K562 (cell line): ENCODE results near the gene PNMA3. TPM values are rescaled to one million over a fixed set of nuclear protein-coding genes. Genes with fewer than 3 reads are reported as not detected.

ENCODE experiments used
- ARID2 ChIP-seq: fragments of 450-650 bp; IDR thresholded peaks from 2 replicates; pipeline ENCODE4 v1.6.1; 2017; ENCODE audit warnings: antibody characterized with exemption, mild to moderate bottlenecking
- EP300 ChIP-seq: IDR thresholded peaks from 2 replicates; pipeline ENCODE4 v1.6.1; 2012; ENCODE audit warnings: low read length, improper control_type of control experiment
- NONO ChIP-seq, 2 experiments: fragments of 200-400 bp in 1 of 2; fragments of 450-650 bp in 1 of 2; formaldehyde crosslinking in 1 of 2; IDR thresholded peaks; 2 replicates each; pipeline ENCODE4 v1.6.1; 2017; ENCODE audit warnings: low read depth in 2 of 2, mild to moderate bottlenecking in 2 of 2, moderate library complexity in 2 of 2, low read length in 1 of 2
- POLR2AphosphoS2 ChIP-seq: IDR thresholded peaks from 2 replicates; pipeline ENCODE4 v1.6.1; 2012; ENCODE audit warnings: low read length, improper control_type of control experiment
- RBBP5 ChIP-seq: fragments of 200-600 bp; sonication (generic); IDR thresholded peaks from 2 replicates; pipeline ENCODE4 v1.6.1; 2012; ENCODE audit warnings: borderline replicate concordance, mild to moderate bottlenecking, low read length, control low read depth, inconsistent platforms; ENCODE audit not compliant: insufficient read depth, poor library complexity, severe bottlenecking
- RCOR1 ChIP-seq, 2 experiments: IDR thresholded peaks; 2 replicates each; pipeline ENCODE4 v1.6.1; 2012; ENCODE audit warnings: low read depth in 2 of 2, low read length in 2 of 2, borderline replicate concordance in 1 of 2, improper control_type of control experiment in 1 of 2
- SMARCE1 ChIP-seq: fragments of 450-650 bp; IDR thresholded peaks from 2 replicates; pipeline ENCODE4 v1.7.1; 2016; ENCODE audit warnings: mild to moderate bottlenecking
- TBL1XR1 ChIP-seq, 2 experiments: IDR thresholded peaks; 2 replicates each; pipeline ENCODE4 v1.6.1; 2012; ENCODE audit warnings: improper control_type of control experiment in 2 of 2, low read length in 2 of 2, mild to moderate bottlenecking in 1 of 2
- ZNF24 ChIP-seq: fragments of 450-650 bp; IDR thresholded peaks from 2 replicates; pipeline ENCODE4 v1.6.1; 2016
- polyA plus RNA-seq, 8 experiments: library from polyadenylated mRNA; depleted of rRNA in 4 of 8; stranded (reverse) in 5 of 8; unstranded in 3 of 8; fragments of >200 nt; fragmentation: Nextera tagmentation in 2 of 8; fragmentation: Illumina TruSeq in 1 of 8; extraction: Ambion mirVana in 2 of 8; extraction: Trizol in 1 of 8; gene quantifications; 2 replicates each; pipeline versions ENCODE4 v1.2.1 to v1.2.3, GENCODE V29; 2011 to 2014; ENCODE audit warnings: inconsistent platforms in 1 of 8, missing spikeins in 1 of 8
- total RNA-seq, 7 experiments: library from RNA; depleted of rRNA in 6 of 7; stranded (reverse); fragments of >200 nt in 6 of 7; fragmentation: Illumina TruSeq in 2 of 7; extraction: Trizol in 2 of 7; gene quantifications; 2 replicates each; pipeline versions ENCODE4 v1.2.1 to v1.2.3, GENCODE V29; 2011 to 2021; ENCODE audit warnings: low replicate concordance in 1 of 7
- TF ChIP-seq, protein P1 (sequence below): fragments of 450-650 bp; IDR thresholded peaks from 2 replicates; pipeline ENCODE4 v1.6.1; 2017; ENCODE audit warnings: antibody characterized with exemption, mild to moderate bottlenecking
- TF ChIP-seq, protein P2 (sequence below): sonication (generic); formaldehyde crosslinking; IDR thresholded peaks from 2 replicates; pipeline ENCODE4 v1.8.0; 2023; ENCODE audit warnings: mild to moderate bottlenecking, missing genetic modification reagents
- TF ChIP-seq, protein P3 (sequence below): fragments of 250-450 bp; sonication (Bioruptor Pico); IDR thresholded peaks from 2 replicates; pipeline ENCODE4 v1.4.0; 2020; ENCODE audit warnings: mild to moderate bottlenecking, moderate library complexity
- TF ChIP-seq, protein P4 (sequence below): fragments of 450-650 bp; IDR thresholded peaks from 2 replicates; pipeline ENCODE4 v1.6.1; 2016; ENCODE audit warnings: missing biosample characterization, missing genetic modification characterization
- TF ChIP-seq, protein P5 (sequence below), 2 experiments: IDR thresholded peaks; 2 replicates each; pipeline ENCODE4 v1.6.1; 2012; ENCODE audit warnings: improper control_type of control experiment in 2 of 2, low read depth in 2 of 2, low read length in 2 of 2, borderline replicate concordance in 1 of 2

The PNMA3 gene
- total and polyA plus RNA-seq, 9 of the 15 experiments (the other 6 are each of a cell fraction or from before 2014, with no cell fraction given): 0.01 to 1.5 (median 0.95) TPM; not detected in 1

DNA sequence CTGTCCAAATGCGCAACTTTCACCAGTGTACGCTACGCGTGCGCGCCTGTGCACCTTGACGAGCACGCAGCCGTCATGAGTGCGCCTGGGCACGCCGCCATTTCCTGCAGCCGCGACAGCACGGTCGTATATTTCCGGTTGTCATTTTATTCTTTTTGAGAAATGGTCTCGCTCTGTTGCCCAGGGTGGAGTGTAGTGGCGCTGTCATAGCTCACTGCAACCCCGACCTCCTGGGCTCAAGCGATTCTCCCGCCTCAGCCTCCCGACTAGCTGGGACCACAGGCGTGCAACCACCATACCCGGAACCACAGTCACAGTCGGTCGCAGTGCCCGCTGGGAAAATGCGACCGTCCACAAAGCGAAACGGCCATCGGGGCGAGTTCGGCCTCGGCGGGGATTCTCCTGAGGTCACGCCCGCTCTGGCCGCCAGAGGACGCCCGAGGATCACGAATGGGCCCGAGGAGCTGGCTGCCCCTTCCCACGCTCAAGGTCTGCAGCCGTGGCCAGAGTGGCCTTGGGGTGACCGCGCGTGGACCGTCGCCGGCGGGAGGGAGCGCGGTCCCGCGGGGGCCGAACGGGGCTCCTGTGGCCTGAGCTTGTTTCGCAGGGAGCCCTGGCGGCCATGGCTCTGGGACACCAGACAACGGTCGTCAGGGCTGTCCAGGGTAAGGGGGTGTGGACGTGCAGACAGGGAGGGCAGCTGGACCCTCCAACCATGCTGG is 23.7 kb upstream of the PNMA3 start (continued):
- TF ChIP-seq, protein P1, sequence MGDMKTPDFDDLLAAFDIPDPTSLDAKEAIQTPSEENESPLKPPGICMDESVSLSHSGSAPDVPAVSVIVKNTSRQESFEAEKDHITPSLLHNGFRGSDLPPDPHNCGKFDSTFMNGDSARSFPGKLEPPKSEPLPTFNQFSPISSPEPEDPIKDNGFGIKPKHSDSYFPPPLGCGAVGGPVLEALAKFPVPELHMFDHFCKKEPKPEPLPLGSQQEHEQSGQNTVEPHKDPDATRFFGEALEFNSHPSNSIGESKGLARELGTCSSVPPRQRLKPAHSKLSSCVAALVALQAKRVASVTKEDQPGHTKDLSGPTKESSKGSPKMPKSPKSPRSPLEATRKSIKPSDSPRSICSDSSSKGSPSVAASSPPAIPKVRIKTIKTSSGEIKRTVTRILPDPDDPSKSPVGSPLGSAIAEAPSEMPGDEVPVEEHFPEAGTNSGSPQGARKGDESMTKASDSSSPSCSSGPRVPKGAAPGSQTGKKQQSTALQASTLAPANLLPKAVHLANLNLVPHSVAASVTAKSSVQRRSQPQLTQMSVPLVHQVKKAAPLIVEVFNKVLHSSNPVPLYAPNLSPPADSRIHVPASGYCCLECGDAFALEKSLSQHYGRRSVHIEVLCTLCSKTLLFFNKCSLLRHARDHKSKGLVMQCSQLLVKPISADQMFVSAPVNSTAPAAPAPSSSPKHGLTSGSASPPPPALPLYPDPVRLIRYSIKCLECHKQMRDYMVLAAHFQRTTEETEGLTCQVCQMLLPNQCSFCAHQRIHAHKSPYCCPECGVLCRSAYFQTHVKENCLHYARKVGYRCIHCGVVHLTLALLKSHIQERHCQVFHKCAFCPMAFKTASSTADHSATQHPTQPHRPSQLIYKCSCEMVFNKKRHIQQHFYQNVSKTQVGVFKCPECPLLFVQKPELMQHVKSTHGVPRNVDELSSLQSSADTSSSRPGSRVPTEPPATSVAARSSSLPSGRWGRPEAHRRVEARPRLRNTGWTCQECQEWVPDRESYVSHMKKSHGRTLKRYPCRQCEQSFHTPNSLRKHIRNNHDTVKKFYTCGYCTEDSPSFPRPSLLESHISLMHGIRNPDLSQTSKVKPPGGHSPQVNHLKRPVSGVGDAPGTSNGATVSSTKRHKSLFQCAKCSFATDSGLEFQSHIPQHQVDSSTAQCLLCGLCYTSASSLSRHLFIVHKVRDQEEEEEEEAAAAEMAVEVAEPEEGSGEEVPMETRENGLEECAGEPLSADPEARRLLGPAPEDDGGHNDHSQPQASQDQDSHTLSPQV: no peak
- TF ChIP-seq TBL1XR1 (IDR thresholded peaks at IDR 0.05; ENCODE audit: low read length in 2 of 2): no peak
- TF ChIP-seq, protein P2, sequence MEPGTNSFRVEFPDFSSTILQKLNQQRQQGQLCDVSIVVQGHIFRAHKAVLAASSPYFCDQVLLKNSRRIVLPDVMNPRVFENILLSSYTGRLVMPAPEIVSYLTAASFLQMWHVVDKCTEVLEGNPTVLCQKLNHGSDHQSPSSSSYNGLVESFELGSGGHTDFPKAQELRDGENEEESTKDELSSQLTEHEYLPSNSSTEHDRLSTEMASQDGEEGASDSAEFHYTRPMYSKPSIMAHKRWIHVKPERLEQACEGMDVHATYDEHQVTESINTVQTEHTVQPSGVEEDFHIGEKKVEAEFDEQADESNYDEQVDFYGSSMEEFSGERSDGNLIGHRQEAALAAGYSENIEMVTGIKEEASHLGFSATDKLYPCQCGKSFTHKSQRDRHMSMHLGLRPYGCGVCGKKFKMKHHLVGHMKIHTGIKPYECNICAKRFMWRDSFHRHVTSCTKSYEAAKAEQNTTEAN: no peak
- TF ChIP-seq, protein P3, sequence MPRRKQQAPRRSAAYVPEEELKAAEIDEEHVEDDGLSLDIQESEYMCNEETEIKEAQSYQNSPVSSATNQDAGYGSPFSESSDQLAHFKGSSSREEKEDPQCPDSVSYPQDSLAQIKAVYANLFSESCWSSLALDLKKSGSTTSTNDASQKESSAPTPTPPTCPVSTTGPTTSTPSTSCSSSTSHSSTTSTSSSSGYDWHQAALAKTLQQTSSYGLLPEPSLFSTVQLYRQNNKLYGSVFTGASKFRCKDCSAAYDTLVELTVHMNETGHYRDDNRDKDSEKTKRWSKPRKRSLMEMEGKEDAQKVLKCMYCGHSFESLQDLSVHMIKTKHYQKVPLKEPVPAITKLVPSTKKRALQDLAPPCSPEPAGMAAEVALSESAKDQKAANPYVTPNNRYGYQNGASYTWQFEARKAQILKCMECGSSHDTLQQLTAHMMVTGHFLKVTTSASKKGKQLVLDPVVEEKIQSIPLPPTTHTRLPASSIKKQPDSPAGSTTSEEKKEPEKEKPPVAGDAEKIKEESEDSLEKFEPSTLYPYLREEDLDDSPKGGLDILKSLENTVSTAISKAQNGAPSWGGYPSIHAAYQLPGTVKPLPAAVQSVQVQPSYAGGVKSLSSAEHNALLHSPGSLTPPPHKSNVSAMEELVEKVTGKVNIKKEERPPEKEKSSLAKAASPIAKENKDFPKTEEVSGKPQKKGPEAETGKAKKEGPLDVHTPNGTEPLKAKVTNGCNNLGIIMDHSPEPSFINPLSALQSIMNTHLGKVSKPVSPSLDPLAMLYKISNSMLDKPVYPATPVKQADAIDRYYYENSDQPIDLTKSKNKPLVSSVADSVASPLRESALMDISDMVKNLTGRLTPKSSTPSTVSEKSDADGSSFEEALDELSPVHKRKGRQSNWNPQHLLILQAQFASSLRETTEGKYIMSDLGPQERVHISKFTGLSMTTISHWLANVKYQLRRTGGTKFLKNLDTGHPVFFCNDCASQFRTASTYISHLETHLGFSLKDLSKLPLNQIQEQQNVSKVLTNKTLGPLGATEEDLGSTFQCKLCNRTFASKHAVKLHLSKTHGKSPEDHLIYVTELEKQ (CRISPR knock-in tag): no peak
- no peak for TF ChIP-seq POLR2AphosphoS2
- TF ChIP-seq, protein P4, sequence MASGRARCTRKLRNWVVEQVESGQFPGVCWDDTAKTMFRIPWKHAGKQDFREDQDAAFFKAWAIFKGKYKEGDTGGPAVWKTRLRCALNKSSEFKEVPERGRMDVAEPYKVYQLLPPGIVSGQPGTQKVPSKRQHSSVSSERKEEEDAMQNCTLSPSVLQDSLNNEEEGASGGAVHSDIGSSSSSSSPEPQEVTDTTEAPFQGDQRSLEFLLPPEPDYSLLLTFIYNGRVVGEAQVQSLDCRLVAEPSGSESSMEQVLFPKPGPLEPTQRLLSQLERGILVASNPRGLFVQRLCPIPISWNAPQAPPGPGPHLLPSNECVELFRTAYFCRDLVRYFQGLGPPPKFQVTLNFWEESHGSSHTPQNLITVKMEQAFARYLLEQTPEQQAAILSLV: no peak
- TF ChIP-seq, protein P5, sequence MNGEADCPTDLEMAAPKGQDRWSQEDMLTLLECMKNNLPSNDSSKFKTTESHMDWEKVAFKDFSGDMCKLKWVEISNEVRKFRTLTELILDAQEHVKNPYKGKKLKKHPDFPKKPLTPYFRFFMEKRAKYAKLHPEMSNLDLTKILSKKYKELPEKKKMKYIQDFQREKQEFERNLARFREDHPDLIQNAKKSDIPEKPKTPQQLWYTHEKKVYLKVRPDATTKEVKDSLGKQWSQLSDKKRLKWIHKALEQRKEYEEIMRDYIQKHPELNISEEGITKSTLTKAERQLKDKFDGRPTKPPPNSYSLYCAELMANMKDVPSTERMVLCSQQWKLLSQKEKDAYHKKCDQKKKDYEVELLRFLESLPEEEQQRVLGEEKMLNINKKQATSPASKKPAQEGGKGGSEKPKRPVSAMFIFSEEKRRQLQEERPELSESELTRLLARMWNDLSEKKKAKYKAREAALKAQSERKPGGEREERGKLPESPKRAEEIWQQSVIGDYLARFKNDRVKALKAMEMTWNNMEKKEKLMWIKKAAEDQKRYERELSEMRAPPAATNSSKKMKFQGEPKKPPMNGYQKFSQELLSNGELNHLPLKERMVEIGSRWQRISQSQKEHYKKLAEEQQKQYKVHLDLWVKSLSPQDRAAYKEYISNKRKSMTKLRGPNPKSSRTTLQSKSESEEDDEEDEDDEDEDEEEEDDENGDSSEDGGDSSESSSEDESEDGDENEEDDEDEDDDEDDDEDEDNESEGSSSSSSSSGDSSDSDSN (IDR thresholded peaks at IDR 0.05; ENCODE audit: borderline replicate concordance in 1 of 2, low read depth in 2 of 2, low read length in 2 of 2): no peak
- no peak for TF ChIP-seq EP300
- TF ChIP-seq SMARCE1: no peak
- peak; percentile 76 for TF ChIP-seq ARID2
- no peak for TF ChIP-seq RCOR1 (IDR thresholded peaks at IDR 0.05; ENCODE audit: borderline replicate concordance in 1 of 2, low read depth in 2 of 2, low read length in 2 of 2)
- no peak for TF ChIP-seq RBBP5
- 0 out of 4 replicates have a peak, but pooled peaks of 1 of the 2 experiments have one; percentile 26 for TF ChIP-seq NONO (IDR thresholded peaks at IDR 0.05; ENCODE audit: low read depth in 2 of 2, low read length in 1 of 2)
- no peak for TF ChIP-seq ZNF24
